Measurements from ENCODE around the gene SPATS1.

Gene SPATS1

GRCh38 chr6:44387346-44388134 is 45.1 kb downstream of the SPATS1 start, which contains the start of gene CDC5L:
Gene CDC5L, plus strand, starts transcription at chr6:44387706. Its CDS starts 118 bp downstream, at chr6:44387824.
- DNase-seq (ENCODE audit: low spot score), result peak; percentile 98

- DNase-seq (ENCODE audit: low spot score), result no peak
These were observed 45.7 kb downstream of the SPATS1 start for GRCh38 chr6:44388135-44388487.

GRCh38 chr6:44388887-44389286 is 46.4 kb downstream of the SPATS1 start:
- no peak for DNase-seq (ENCODE audit: low spot score)

- DNase-seq (ENCODE audit: low spot score), result no peak
These were observed 47.8 kb downstream of the SPATS1 start for GRCh38 chr6:44390158-44390683.

Data from kidney tubule cell (primary cell).